Upper lobe of right lung (tissue), 1 donor: ENCODE results near the gene PARP6. TPM values are rescaled to one million over a fixed set of nuclear protein-coding genes. Genes with fewer than 3 reads are reported as not detected.

Experiments
- ATAC-seq: fragments of 200-7000 bp; cut with Tn5 transposase; one replicate; pipeline ENCODE4 v1.9.1; 2020; ENCODE audit warnings: mild to moderate bottlenecking, moderate library complexity
- DNase-seq: peaks from one replicate; pipeline ENCODE4 v3.0.0-alpha.2; 2020
- H3K27ac ChIP-seq: fragments of 200-600 bp; one replicate; pipeline ENCODE4 v1.8.0; 2022
- H3K27me3 ChIP-seq: fragments of 200-600 bp; one replicate; pipeline ENCODE4 v1.8.0; 2022; ENCODE audit warnings: mild to moderate bottlenecking
- H3K36me3 ChIP-seq: fragments of 200-600 bp; one replicate; pipeline ENCODE4 v1.8.0; 2022
- H3K4me1 ChIP-seq: fragments of 200-600 bp; one replicate; pipeline ENCODE4 v1.8.0; 2022
- H3K4me3 ChIP-seq: fragments of 200-600 bp; one replicate; pipeline ENCODE4 v1.8.0; 2022; ENCODE audit warnings: mild to moderate bottlenecking
- H3K9me3 ChIP-seq: fragments of 200-600 bp; one replicate; pipeline ENCODE4 v1.8.0; 2022
- CTCF ChIP-seq: fragments of 200-600 bp; IDR thresholded peaks from one replicate; pipeline ENCODE4 v1.8.0; 2022; ENCODE audit warnings: antibody characterized with exemption
- intact Hi-C: fragments of 100-400 bp; cut with DNase I; formaldehyde crosslinking; loops from one replicate; pipeline ENCODE4 v1.11.0; 2022
- total RNA-seq: library from RNA; stranded (reverse); fragmentation: NEBNext Ultra II Directional; extraction: Animal tissue kit (Norgen Biotek cat#: 25700); gene quantifications from one replicate; pipeline ENCODE4 v1.2.1, GENCODE V29; 2021
- donor health status: DM: no; HTN: yes; CAD: no; lungs with severe emphysema.

PARP6 gene
- total RNA-seq, 1 donor from 2014 or later, result 87.9 TPM

GRCh38 chr15:72304596-72304995, 32.2 kb upstream of the PARP6 start:
- Histone ChIP-seq H3K36me3 (no peaks in the 10 kb centered on the region), H3K27me3 (no peaks in the 10 kb centered on the region), H3K4me3 (no peak overlapping the region), H3K4me1 (no peaks in the 10 kb centered on the region), H3K27ac (no peak overlapping the region), H3K9me3 (no peaks in the 10 kb centered on the region)
- no peak for DNase-seq
- ATAC-seq, result no peak
- intact Hi-C loops, result no loop called here
- TF ChIP-seq CTCF, result no peak

GRCh38 chr15:72302955-72303354, 30.6 kb upstream of the PARP6 start:
- intact Hi-C loops, result no loop called here
- no peak for ATAC-seq
- no peaks in the 10 kb centered on the region for H3K36me3 ChIP-seq

GRCh38 chr15:72289597-72290325, 17.4 kb upstream of the PARP6 start:
- H3K27me3 ChIP-seq, result no peaks in the 10 kb centered on the region
- no peak overlapping the region for H3K27ac ChIP-seq
- intact Hi-C loops, result loop anchor here (10.0 kb wide), 1 partner anchor 85 kb away; no protein-coding TSS in a partner anchor
- H3K36me3 ChIP-seq, result no peaks in the 10 kb centered on the region
- H3K4me3 ChIP-seq, result no peak overlapping the region
- no peaks in the 10 kb centered on the region for H3K4me1 ChIP-seq
- no peaks in the 10 kb centered on the region for H3K9me3 ChIP-seq
- TF ChIP-seq CTCF, result no peak
- DNase-seq, result no peak
- ATAC-seq, result peak; percentile 4

More at GRCh38 chr15:72302955-72303354, 30.6 kb upstream of the PARP6 start:
- Histone ChIP-seq H3K27me3 (no peaks in the 10 kb centered on the region), H3K4me3 (no peak overlapping the region), H3K27ac (no peak overlapping the region), H3K4me1 (no peaks in the 10 kb centered on the region), H3K9me3 (no peaks in the 10 kb centered on the region)
- TF ChIP-seq CTCF, result no peak
- no peak for DNase-seq

- no peak for ATAC-seq
Observed at GRCh38 chr15:72288796-72289596, 16.6 kb upstream of the PARP6 start.

More at GRCh38 chr15:72288796-72289596, 16.6 kb upstream of the PARP6 start:
- intact Hi-C loops, result loop anchor here (10.0 kb wide), 1 partner anchor 84 kb away; no protein-coding TSS in a partner anchor
- Histone ChIP-seq H3K4me3 (no peak overlapping the region), H3K27ac (no peak overlapping the region), H3K9me3 (no peaks in the 10 kb centered on the region), H3K36me3 (no peaks in the 10 kb centered on the region), H3K4me1 (no peaks in the 10 kb centered on the region), H3K27me3 (no peaks in the 10 kb centered on the region)
- TF ChIP-seq CTCF, result no peak
- DNase-seq, result no peak
